HG03045 (cell line): ENCODE measurements around the gene THYN1.
A peak's percentile ranks its signal among the peaks of the same experiment; 100 is the strongest.

ENCODE experiments used
- ATAC-seq: cut with Tn5 transposase; IDR thresholded peaks from one replicate; pipeline ENCODE4 v1.9.1; 2021; ENCODE audit warnings: mild to moderate bottlenecking, moderate library complexity; ENCODE audit not compliant: unreplicated experiment

THYN1 gene

DNA sequence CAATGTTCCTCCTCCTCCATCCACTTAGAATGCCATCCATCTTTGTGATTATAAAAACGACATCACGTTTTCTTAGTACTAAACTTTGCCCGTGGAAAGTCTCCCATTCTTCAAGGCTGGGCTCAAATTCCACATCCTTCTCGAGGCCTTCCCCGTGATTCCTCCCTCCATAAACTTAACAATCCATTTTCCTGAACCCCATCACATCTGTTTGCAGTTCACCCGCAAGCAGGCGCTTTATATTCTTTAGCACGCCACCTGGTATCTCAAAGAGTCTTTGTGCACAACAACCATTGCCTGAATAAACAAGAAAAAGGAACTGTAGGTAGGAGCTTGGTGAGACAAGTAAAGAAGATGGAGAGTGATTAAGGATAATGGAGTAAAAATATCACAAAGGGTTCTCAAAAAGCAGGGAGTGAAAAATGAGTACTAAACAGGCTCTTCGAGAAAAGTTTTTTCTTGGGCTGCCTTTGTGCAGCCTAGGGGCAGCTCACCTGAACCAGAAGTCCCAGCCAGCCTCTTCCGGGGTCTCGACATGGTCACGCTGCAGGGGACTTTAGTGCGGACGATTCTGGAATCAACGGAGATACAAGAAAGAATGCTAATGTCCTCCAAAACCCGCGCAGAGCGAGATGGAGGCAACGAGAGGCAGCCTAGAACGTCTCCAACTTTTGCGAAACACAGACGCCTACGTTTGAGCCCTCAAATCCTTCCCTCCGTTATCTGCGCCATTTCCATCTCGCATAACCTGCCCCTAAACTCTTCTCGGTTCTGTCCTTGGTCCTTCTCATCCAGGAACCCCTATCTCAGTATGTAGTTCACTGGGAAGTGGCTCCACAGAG lies 585 bp downstream of the THYN1 start:
- ATAC-seq: peak; percentile 30

DNA sequence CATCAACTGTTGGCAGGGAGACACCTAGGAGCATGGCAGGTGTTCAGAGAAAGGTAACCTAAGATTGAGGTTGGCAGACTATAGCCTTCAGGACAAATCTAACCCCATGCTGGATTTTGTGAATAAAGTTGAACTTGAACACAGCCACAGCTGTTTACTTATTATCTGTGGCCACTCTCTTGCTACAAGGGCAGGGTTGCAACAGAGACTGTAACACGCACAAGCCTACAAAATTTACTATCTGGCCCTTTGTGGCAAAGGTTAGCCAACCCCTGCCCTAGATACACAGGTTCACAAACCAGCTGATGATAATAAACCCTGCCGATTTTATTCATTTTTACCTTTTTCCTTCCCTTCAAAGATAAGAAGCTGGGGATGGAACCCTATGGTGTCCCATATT lies 2.5 kb downstream of the THYN1 start:
- ATAC-seq: no peak

DNA sequence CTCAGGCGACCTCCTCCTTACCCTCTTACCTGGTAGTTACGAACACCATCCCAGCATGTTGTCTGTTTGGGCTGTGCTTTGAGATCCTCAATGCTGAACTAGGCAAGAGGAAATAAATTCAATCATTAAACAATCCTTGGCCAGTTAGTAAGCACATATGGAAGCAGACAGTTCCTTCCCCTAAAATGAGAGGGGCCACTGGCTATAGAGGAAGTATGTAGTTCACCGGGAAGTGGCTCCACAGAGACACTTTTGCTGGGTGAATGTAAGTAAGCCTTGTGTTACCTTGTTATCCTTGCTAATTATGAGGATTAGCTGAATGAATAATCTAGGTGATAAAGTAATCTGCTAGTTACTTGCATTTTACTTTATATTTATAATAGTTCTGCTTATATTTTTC lies 2.9 kb downstream of the THYN1 start:
- no peak for ATAC-seq

DNA sequence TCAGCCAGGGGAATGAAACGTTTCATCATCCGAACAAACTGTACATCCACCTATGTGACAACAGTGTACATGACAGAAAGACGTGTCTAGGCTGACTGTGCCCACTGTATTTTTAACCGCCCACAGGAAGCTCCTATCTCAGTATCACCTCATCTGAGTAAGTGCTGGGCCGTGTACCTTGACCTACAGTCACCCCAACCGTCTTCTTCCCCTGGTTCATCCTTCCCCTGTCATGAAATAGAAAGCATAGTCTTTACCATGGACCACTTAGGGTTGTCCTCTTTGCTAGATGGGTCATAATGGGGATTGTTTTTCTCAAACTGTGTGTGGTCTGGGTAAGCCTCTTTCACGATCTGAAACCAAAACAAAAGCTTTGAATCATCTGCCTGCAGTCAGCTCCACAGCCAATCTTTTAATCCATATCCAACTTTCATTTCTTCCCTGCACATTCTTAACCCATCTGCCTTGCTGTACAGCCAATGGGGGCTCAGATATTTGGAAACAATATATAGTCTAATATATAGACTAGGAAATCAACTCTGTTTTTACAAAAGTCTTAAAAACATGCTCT lies 4.2 kb downstream of the THYN1 start:
- no peak for ATAC-seq

DNA sequence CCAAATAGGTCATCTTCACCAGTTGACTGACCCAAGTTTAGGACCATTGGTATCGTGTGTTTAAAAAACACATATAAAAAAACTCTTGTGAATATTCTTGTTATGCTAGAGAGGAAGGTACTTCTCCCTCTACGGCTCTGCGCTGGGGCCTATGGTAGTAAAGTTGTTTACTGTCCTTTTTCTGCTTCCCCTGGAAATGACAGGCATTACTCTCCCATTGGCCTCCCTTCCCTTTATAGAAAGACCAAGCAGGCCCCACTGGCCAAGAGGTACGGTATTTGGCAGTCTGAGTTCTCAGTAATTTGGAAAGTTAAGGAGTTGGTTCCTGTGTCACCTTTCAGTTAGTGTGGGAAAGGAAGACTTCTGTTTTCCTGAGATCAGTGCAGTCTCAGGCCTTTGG lies 6.5 kb downstream of the THYN1 start:
- ATAC-seq: no peak

DNA sequence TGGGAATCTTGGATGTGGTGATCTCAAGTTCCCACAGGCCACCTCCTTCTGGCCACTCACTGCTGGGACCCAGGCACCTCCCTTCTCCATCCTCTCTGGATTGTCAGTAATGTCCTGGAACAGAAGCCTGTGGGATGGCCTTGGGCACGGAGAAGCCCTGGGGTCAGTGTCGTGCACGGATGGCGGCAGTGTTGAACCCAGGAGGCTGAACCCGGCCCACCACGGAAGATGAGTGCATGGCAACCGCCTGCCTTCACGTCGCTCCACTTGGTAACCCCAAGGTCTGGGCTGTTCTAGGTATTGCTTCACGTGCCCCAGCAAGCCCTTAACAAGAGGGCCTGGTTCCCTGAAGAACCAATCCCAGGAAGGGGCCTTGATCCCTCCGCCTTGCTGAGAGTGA lies 7.1 kb downstream of the THYN1 start:
- ATAC-seq: no peak

DNA sequence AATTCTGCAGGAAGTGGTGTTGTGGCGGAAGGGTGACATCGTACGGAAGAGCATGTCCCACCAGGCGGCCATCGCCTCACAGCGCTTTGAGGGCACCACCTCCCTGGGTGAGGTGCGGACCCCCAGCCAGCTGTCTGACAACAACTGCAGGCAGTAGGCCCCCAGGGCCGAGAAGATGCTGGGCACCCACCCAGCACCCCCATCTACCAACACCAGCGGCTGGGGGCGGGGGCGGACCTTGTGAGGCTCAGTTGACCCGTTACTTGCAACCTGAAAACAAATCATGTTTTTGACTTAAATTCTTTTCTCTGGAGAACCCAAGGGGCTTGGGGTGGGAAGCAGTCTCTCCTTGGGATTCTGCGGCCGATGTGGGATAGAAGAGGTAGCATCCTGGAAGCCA lies 7.7 kb downstream of the THYN1 start:
- ATAC-seq: no peak

DNA sequence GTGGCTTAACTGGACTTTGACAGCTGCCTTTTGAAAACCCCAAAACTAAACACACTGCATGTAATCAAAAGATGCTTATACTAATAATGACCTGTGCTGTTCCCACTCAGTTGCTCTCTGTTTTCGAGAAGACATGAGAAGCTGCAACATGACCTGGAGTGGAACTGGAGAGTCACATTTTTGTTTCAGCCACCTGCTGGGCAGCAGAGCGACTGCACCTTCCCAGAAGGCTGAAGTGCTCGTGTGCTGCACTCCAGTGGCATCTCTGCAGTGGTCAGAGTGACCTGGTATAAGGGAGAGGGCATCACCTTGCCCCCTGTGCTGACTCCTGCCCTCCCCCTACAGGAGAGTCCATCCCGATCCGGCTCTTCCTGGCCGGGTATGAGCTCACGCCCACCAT lies 8.6 kb downstream of the THYN1 start:
- peak; percentile 61 for ATAC-seq

DNA sequence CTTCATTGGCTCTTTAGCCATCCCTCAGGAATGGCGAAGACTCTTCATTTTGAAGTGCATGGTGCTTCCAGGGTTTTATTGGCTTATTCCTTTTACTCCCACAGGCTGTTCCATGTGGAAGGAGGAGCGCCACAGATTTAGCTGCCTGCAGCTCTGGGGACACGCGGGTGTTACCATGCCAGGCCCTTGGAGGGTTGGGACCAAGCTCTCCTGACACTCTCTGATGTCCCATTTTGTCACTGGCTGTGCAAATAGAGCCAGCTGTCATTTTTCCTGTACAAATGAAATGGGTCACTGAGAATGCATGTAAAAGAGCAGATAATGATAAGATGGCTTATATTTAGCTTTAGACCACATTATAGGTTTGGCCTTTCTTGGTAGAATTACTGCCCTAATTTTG lies 9.2 kb downstream of the THYN1 start:
- no peak for ATAC-seq

DNA sequence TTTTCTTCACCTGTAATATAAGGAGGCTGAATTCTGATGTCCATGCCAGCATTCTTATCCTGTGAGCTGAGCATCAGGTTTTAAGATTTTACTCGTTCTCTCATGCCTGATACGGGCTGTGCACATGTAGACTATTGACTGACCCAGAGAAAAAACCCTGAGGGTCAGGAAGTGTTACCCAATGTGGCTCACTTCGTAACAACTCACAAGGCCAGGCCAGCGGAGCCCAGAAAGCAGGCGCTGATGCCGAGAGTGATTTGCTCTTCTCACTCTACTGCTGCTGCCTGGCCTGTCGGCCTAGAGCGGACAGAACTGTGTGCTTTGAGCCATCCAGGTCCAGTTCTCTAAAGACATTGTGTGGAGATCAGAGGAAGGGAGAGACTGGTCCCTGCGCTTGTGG lies 10.8 kb downstream of the THYN1 start:
- no peak for ATAC-seq

DNA sequence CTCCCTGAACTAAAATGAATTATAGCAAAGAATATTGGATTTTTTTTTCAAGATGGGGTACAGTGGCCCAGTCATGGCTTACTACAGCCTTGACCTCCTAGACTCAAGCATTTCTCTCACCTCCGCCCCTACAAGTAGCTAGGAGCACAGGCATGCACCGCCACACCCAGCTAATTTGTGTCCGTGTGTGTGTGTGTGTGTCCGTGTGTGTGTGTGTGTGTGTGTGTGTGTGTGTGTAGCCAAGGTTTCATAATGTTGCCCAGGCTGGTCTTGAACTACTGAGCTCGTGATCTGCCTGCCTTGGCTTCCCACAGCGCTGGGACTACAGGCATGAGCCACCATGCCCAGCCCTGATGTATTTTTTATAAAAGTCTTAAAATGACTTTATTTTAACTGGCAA lies 12.6 kb downstream of the THYN1 start:
- ATAC-seq: no peak

DNA sequence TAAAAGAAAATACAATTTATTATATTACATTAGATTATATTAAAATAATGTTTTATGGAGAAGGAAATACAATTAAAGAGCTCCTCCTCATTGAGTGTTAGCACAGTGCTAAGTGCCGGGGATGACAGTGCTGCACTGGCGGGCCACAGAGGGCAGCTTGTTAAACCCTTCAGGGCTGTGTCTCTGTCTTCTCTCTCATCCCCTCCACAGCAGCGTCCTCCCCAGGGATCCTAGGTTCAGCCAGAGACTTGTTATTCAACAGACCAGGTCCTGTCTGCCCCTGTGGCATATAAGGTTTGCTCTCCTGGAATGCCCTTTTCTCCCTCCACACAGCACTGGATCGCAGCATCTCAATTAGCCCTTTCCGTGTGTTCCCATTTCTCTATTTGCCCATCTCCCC lies 14.2 kb downstream of the THYN1 start:
- ATAC-seq: no peak

DNA sequence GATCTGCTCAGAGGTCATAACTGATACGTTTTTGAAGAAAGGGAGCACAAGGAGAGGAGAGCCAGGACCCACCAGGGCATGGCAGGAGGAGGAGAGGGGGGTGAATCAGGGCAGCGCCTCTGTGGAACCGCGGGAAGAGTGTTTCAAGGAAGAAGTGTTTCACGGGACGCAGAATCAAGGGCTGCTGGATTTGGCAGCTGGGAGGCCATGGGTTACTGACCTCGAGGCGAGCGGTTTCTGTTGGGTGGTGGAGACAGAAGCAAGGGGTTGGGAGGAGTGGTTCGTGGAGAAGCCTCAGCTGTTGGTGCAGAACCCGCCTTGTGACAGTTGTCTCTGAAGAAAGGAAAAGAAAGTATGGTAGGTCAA lies 15.6 kb downstream of the THYN1 start:
- no peak for ATAC-seq

DNA sequence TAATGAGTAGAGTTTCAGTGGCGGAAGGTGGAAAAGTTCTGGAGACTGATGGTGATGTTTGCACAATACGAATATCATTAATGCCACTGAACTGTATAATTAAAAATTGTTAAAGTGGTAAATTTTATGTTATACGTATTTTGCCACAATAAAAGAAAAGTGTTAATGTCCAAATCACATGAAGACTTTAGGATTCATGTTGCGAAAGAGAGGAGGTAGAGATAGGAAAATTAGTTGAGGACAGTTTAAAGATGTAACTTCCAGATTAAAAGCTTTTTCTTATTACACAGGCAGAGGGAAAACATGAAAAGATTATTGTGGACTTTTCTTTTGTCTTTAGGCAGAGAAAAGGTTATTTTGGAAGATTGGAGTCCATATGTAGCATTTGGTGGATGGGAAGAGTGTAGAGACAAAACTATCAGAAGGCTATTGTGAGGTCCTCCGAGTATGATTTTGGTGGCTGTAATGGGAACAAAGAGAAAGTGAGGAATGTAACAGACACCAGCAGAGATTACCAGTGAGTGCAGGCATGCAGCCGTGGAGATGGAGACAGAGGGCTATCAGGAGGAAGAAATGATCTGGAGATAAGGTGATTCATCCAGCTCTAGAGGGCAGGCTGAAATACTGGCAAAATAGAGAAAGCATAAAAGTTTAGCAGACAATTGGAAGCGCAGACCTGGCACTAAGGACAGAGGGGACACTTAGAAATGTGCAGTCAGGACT lies 16.2 kb downstream of the THYN1 start:
- ATAC-seq: no peak

DNA sequence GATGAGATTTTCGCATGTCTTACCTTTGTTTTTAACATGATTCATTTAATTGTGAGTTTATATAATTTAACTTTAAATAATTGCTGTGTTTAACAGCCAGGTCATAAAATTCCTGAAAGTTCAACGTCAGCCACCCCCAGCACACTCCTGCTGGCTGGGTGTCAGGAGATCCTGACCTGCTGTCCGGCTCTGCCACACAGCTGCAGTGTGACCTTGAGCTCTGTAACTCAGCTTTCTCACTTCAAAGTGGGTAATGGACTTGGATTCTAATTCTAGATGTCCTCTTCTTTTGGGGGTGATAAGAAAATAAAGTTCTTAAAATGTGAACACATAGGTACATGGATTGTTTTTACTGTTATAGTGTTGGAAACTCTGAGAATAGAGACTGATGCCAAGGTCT lies 17.8 kb downstream of the THYN1 start:
- ATAC-seq: no peak

DNA sequence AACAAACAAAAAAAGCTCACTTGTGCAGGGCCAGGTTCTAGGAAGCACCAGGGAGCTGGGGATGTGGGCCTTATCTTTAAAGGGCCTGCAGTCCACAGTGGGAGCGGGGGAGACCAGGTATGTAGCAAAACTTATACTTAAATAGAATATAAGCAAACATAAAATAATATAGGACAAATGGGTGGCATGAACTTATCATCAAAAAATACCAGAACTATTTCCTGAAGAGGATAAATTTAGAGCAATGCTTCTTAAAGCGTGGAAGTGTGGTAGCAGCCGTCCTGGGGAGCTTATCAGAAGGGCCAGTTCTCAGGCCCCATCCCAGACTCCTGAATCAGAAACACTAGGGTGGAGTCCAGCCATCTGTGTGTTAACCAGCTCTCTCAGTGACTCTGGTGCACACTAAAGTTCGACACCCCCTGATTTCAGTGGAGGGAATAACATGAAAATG lies 19.4 kb downstream of the THYN1 start:
- ATAC-seq: no peak

DNA sequence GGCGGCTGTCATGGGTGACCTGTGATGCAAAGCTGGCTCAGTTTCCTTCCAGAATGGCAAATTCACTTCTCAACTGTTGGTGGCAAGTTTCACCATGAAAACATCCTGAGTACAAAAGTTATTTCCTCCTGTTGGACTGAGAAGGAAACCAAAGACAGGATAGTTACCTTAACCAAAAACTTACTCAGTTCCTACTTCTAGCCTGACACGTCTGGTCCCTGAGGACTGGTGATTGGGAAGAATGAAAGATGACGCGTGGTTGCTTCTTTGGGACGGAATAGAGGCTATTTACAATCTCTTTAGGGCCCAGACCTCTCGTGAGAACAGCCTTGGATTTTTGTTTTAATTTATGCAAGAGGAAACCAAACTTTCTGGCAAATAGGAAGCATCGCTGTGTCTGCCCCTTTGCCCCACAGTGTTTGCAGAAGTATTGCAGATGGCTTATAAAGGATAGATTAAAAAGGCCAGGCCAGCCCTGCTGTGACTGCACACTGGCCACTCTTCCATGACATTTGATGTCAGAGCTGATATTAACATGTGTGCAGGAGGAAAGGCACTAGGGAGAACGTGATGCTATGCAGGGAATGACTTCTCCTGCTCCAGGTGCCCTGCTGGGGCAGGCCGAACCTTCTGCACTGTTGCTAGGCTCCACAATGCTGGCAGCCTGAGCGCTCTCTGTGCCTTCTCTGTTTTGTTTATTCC lies 21.0 kb downstream of the THYN1 start:
- ATAC-seq: no peak

DNA sequence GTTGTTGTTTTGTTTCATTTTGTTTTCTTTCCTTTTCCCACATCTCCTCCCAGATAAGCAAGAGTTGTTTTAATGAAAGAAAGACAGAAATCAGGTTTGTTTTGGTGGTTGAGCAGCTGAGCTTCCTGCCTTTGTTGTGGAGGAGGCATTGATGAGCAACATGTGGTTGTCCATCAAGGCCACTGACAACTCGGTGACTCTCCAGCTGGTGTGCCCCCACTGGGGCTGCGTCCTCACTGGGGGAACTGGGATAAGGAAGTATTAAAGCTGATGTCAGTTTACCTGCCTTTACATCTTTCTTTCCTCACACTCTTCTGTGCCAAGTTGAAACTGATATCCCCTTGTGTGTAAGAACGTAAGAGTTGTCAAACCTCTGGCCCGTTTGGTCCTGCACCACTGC lies 22.8 kb downstream of the THYN1 start:
- ATAC-seq: no peak

DNA sequence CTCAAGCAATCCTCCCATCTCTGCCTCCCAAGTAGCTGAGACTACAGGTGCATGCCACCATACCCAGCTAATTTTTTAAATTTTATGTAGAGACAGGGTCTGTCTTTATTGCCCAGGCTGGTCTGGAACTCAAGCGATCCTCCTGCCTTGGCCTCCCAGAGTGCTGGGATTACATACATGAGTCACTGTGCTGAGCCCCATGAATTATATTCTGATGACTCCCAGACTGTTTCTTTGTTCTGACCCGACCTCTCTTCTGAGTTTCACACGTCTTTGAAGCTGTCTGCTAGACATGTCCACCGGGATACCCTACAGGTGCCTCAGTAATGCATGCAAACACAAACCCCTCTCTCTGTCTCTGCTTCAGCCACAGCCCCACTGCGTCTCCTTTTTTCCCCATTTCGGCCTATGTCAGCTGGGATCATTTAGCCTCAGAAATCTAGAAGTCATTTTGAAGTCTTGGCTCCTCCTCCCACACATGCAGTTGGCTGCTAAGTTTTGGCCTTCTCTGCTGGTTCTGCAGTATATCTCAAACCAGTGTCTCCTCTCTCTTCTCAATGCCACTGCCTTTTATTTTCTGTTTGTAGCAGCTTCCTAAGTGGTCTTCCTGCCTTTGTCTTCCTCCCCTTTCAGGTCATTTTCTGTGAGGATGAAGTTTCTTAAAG lies 23.9 kb downstream of the THYN1 start:
- no peak for ATAC-seq

DNA sequence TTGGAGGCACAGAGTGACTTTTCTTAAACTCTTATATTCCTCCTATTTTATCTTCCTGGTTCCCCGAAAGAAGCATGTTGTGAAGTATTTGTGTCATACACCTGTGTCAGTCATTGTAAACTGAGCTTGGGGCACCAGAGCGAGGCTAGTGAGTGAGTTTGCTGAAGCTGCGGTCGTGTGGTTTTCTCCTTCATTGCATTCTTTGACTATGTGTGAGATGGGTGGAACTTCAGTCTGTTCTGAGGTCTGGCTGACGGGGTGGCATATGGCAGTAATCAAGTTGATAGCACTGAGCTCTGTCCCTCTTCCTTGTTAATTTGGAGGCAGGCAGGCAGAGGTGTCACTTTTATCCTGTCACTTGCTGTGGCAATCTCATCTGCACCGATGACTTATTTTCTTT lies 24.5 kb downstream of the THYN1 start:
- ATAC-seq: peak; percentile 45

DNA sequence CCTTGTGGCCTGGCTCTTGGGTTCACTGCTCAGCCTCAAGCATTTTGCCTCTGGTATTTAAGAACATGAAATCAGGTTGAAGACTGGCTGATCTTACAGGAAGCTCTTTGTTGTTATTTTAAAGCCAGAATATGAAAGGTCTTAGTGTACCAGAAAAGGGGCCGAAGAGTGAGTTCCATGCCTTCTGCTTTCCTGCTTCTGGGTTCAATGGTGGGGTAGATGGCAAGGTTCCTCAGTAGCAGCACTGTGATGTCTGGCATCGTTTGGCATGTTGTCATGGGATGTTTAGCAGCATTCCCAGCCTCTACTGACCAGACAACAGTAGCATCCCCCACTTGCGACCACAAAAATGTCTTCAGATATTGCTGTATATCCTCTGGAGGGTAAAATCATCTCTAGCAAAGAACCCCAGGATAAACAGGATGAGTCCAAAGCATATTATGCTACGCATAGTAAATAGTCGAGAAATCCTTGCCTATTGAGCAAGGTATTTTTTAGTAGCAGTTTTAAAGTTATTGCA lies 26.3 kb downstream of the THYN1 start:
- ATAC-seq: no peak
